GM19328 (cell line): ENCODE data around the gene FMNL1.

ENCODE experiments used
- ATAC-seq: cut with Tn5 transposase; IDR thresholded peaks from one replicate; pipeline ENCODE4 v1.9.1; 2021; ENCODE audit warnings: mild to moderate bottlenecking, moderate library complexity; ENCODE audit not compliant: unreplicated experiment

The FMNL1 gene

DNA sequence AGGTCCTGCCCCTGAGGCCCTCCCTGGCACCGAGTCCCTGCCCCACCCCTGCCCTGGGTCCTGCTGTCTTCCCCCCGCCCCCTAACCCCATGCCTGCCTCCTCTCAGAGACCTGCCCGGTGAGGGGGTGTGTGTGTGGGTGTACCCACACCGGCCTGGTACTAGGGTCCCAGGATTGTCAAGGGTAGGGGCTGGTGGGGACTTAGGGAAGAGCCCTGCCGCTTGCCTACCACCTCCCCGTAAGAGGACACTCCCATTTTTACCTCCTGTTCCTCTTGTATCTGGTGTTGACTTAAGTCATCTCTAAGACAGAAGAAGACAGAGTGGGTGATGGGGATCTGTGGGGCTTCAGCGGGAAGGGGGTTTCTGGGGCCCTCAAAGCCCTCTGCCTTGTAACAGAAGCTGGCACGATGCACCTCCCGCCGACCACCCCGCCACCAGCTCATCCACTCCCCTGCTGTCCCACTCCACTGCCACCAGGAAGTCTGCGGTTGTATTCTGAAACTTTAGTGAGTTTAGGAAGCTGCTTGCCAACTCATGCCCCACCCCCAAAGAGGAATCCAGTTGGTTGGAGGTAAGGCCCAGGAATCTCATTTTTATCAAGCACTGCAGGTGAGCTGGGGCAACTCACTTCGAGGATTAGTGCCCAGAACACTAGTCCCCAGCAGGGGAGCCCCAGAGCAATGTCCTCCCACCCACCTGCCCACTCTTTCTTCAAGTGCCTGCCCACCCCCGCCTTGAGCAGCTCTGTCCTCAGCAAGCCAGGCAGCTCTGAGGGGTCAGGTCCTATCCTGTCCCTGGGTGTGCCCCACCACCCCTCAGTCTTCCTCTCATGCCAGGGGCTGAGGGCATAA lies 34.7 kb downstream of the FMNL1 start:
- ATAC-seq: no peak

DNA sequence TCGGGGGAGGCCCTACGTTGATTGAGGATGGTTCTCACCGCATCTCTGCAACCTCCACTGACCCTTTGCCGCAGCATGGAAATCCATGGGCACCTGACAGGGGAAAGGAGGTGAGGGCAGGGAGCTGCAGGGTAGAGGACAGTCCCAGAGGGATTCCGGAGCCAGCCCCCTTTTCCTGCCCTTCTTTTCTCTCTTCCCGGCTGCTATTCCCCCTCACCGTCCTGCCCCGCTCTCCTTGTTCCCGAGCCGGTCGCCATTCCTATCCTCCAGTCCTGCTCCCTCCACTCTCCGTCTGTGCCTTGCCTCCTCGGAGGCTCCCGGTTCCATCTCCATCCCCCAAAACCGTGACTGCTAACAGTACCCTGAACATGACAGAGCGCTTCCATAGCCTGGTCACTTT lies 35.4 kb downstream of the FMNL1 start:
- ATAC-seq: no peak

DNA sequence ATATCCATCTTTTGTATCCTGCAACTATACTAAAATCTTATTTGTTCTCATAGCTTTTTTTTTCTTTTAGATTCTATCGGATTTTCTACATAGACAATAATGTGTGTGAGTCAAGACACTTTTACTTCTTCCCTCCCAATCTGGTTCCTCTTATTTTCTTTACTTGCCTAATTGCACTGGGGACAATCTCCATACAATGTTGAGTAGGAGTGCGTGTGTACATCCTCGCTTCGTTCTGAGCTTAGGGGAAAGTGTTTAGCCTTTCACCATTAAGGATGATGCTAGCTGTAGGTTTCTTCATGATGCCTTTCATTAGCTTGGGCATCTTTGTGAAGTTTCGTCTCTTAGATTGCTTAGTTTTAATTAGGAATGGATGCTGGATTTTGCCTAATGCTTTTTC lies 37.3 kb downstream of the FMNL1 start:
- ATAC-seq: no peak

DNA sequence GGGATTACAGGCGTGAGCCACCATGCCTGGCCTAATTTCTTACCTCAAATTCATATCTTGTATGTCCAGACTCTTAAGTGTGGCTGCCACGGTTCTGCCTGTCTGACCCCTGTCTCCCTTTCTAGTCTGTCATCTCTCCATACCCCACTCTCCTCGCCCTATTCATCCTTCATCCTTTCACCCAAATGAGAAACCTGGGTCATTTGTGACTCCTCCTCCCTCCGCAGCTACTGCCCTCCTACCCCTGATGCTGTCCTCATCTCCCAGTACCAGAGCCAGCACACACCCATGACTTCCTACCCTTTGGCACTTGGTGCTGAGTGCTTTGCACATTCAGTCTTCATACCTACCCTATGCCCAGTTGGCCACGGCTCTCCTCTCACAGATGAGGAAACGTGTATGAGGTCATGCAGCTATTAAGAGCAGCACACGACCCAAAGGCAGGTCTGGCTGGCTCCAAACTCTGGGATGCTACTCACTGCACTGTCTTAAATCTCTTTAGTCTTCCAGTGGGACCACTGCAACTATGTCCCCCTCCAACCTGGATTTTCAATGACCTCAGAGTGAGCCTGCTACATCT lies 38.6 kb downstream of the FMNL1 start:
- no peak for ATAC-seq

- no peak for ATAC-seq
Measured at GRCh38 chr17:45261577-45262515, 40.2 kb downstream of the FMNL1 start, which contains the start of gene SPATA32. Gene SPATA32 (minus strand): TSS chr17:45262094. CDS start chr17:45262016, 78 bp downstream.

GRCh38 chr17:45262516-45263476 lies 41.1 kb downstream of the FMNL1 start:
- ATAC-seq: no peak

DNA sequence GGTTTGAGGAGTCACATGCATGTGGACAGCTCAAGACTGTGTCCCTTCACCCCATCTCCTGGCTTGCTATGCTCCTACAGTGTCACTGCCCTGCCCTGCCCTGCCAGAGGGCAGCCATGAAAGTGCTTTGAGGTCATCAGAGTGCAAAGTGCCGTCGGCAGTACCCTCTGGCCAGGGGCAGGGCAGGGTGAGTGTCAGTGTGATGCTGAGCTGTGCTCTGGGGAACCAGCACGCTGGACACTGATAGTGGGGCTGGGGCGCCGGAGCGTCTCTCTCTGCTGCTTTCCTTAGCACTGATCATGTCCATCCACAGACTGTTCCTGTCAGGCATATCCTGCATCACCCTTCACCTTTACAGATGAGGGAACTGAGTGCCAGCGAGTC lies 41.8 kb downstream of the FMNL1 start:
- no peak for ATAC-seq

DNA sequence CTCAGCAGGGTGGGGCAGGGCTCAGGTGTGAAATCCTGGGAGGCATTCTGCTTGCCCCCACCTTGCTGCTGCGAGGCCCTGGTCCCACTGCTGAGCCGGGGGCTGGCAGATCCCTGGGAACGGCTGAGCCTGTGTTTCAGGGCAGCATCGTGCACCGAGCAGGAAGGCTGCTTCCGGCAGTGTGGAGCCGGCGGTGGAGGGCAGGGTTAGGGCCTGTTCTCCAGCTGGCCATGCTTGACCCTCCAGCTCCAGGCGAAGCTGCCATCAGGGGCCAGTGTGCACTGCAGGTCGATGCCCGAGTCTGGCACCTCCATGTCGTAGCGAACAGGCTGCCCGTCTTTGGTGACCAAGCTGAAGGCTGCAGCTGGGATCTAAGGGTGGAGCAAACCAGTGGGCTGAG lies 42.7 kb downstream of the FMNL1 start:
- no peak for ATAC-seq

DNA sequence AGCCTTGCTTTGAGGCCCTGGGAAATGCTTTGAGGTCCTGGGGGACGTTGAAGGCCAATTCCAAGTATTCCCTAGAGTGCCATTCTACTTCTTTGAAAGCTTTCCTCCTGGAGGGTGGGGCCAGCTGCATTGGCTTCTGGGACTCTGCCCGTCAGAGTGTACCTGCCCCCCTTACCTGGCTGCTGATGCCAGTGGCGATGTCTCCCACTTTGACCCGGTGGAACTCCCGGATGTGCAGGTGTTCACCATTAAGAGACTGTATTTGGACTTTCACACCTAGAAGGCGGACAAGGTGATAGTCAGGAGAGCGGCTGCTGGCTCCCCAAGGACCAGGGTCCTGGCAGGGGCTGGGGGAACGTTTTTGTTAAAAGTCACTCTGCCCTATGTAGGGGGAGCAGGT lies 43.3 kb downstream of the FMNL1 start:
- ATAC-seq: no peak

DNA sequence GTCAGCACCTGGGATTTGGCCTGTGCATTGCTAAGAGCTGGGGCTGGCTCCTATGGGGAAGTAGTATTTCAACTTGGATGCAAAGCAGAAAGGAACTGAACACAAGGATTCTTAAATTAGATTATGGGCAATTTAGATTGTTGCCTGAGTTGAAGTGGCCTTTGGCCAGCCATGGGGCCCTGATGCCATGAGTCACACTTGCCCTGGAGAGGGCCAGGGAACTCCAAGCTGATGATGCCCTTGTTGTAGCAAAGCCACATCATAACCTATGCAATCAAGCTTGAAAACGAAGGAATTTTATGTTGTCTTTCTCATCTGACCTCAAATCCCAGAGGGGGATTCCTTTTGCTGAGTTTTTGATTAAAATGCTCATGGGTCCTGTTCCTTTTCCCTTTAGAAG lies 44.1 kb downstream of the FMNL1 start:
- no peak for ATAC-seq

- ATAC-seq: no peak
Measured at GRCh38 chr17:45266372-45266926, 44.8 kb downstream of the FMNL1 start.

GRCh38 chr17:45267436-45268055 lies 45.9 kb downstream of the FMNL1 start:
- ATAC-seq: no peak

DNA sequence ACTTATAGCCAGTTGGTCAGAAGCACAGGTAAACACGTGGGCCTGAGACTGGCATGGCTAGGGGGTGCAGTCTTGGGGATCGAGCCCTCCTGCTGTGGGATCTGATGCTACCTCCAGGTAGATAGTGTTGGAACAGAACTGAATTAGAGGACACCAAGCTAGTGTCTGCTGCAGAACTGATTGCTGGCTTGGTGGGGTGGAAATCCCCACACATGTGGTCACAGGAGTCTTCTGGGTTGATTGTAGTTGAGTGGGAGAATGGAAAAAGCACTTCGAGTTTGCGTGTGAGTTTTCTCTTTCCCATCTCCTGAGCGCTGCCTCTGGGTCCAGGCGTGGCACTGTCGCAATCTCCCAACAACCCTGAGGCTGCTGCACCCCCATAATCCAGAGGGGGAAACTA lies 48.2 kb downstream of the FMNL1 start:
- no peak for ATAC-seq

- no peak for ATAC-seq
Measured at GRCh38 chr17:45270828-45271418, 49.2 kb downstream of the FMNL1 start.

DNA sequence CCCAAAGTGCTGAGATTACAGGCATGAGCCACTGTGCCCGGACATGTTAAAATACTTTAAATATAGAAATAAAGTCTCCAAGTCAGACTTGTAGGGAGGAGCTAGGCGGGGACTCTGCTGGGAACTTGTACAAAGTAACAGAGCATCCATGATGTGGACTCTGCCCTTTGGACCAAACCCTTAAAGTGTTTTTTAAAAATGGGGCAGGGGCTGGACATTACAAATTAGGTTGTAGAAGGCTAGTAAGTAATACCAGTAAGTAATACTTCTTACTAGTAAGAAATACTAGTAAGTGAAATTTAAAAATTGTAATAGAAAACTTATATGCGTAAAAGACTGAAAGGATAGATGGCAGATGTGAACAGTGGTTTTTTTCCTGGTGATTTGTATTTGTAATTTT lies 49.9 kb downstream of the FMNL1 start:
- ATAC-seq: no peak

DNA sequence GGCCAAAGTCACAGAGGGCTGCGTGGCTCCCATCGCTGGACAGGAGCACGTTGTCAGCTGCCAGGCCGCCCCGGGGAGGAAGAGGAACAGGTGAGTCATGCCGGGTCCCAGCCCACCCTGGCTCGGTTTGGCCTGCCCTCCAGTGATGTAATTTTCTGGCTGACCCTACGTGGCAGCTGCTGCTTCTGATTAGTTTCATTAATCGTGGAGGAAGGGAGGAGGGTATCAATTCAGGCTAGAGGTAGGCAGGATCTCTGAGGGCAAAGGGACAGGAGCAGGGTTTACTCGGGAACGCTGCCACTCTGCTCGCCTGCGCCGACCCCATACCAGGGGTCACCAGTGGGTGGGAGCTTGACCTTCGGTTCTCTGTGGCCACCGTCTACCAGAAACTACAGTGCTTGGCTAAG lies 51.9 kb downstream of the FMNL1 start:
- no peak for ATAC-seq

DNA sequence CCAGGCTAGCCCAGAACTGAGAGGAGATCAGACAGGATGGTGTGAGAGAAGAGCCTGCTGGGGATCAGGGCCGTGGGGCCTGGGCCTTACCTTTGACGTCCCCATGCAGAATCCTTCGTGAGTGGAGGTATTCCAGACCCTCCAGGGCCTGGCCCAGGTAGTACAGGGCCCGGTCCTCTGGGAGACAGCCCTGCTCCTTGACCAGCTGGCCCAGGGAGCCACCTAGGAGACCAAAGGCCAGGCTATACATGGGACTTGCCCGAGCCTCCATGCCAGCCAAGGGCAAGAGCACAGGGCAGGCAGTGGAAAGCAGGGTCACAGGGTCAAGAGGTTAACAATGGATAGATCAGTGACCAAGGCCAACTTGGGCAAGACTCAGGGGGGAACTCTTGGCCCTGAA lies 52.3 kb downstream of the FMNL1 start:
- ATAC-seq: no peak

DNA sequence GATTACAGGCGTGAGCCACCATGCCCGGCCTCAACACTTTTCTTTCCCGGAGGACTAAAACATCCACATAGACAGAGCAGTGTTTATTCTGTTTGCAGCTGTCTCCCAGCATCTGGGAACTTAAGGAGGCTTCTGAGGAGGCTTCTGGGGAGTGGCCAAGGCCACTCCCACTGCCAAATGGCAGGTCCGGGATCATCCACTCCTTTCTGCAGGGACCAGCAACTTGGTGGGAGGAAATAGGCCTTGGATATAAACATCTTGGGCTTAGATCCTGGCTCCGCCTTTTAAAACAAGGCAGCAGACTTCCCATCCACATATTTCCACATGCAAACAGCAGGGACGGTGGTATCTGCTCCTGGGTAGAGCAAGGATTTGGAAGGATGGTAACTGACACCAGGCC lies 54.3 kb downstream of the FMNL1 start:
- no peak for ATAC-seq

DNA sequence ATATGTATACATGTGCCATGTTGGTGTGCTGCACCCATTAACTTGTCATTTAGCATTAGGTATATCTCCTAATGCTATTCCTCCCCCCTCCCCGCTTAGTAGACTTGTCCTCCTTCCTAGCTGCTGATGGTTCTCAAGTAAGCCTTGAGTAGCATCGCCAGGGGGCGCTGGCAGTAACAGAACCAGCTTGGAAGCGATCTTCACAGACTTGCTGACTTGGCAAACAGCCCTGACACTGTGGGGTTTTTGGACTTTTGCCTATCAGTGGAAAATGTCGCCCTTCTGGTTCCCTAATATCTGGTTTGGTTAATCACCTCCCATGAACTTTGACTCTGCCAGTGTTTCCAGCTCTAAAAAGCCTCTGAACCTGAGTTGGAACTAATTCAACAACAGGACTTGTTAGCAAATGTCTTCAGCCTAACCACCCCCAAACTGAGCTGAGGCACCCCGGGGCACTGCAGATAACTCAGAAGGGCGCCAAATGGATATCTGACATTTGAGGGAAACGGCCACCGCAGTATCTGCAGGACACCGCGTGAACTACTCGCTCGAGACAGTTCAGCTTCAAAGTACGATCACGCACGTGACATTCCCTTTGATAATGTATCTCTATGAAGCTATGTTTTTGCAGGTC lies 55.6 kb downstream of the FMNL1 start:
- ATAC-seq: no peak
